Stimulated activated CD4-positive, alpha-beta T cell treated with anti-CD3 and anti-CD28 coated beads, Interleukin-4, amount 100 ng/mL, for 48 hours (primary cell): ENCODE data around the gene AMER2.
"Not testable (repeated sequence)": the region's sequence is repeated elsewhere in the genome, so short reads cannot be mapped to it uniquely, and the experiment has no call there.

Experiments used
- DNase-seq, 2 donors: peaks; one replicate each; pipeline ENCODE4 v3.0.0-alpha.2; 2020; ENCODE audit warnings: low read depth in 2 of 2

AMER2 gene

GRCh38 chr13:25181597-25181996 is 9.5 kb upstream of the AMER2 start:
- no peak for DNase-seq

GRCh38 chr13:25180775-25181537 is 8.9 kb upstream of the AMER2 start:
- DNase-seq, result no peak

DNA sequence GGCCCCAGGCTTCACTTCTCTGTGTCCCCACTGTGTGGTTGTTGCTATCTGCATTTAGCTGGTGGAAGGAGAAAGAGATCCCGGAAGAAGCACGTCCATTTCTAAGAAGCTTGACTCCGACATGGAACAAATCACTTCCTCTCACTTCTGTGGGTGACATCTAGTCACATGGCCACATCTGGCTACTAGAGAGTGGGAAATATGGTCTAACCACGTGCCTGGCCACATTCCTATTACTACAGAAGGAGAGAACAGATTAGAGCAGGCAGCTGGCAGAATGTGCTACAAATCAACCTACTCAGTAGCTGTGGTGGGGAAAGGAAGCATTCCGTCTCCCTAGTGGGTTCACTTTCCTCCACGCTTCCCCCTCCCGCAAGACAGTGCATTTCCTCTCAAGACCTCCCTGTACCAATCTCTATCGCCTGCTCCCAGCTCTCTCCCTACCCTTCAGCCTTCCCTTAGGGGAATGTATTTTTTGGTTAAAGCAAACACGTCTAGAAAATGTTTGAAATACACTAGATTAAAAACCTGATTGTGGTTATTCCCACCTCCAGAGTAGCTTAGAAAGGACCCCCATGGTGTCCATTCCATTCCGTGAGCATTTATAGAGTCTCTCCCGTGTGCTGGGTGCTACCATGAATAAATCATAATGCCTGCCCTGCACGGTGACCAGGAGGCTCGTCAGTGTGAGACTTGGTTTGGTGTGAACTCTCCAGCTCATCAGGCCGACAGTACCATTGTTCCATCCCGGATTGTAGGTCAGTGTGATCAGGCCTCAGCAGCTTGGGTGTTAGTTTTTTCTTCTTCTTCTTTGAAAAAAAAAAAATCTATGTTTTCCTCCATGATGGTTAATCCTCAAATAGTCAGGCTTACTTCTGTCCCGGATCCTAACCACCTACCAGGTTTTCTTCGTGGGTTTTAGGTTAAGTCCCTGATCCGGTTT is 8.0 kb upstream of the AMER2 start:
- no peak for DNase-seq

- DNase-seq, result no peak
These were observed 6.9 kb upstream of the AMER2 start for GRCh38 chr13:25179011-25179410.

DNA sequence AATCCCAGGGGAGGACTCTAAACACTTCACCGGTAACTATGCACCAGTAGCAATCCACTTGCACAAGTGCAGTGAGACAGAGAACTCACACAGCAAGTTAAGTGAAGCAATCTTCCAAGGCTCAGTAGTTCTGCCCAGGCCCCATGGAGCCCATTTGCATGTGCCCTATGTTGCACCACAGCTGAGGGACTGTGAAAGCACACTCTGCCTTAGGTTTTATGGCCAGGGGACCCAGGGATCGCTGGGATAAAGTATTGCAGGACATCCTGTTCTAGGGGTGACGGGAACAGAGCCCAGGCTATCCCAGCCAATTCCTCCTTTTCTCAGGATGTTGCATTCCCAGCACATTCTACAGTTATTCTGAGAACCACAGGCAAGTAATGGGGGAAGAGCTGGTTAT is 6.0 kb upstream of the AMER2 start:
- no peak for DNase-seq

- DNase-seq, result no peak
These were observed 5.5 kb upstream of the AMER2 start for GRCh38 chr13:25177636-25178035.

DNA sequence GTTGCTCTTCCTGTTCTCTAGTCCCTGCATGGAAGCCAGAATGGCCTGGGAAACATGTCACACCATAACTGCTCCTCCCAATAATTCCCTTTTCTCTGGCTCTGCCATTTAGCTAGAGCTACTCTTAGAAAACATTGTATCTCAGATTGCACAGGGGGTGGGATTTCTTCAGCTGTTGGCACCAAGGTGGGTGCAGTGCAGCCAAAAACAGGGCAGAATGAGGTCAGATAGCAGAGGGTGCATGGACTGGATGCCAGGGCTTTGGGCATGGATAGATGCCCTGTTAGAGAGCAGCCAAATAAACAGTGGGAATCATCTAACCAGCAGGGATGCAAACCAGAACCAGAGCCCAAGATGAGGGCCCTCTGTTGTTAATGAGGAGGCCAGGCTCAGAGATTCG is 4.9 kb upstream of the AMER2 start:
- no peak for DNase-seq

DNA sequence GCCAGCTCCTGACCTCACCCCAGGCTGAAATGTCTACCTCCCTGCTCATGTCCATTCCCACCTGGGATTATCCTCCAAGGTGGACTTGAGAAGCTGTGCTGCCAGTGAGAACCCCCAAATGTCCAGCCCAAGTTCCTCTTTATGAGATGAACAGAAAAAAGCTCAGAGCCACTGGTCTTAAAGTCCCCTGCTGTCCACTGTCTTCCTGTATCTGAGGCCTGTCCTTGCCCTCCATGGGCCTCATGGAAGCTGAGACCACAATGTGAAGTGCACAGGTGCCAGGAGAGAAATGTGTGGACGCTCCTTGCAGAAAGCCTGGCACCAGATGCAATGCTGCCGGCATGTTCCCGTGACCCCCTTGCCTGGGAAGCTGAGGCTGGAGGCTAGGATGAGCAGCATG is 3.3 kb upstream of the AMER2 start:
- no peak for DNase-seq

DNA sequence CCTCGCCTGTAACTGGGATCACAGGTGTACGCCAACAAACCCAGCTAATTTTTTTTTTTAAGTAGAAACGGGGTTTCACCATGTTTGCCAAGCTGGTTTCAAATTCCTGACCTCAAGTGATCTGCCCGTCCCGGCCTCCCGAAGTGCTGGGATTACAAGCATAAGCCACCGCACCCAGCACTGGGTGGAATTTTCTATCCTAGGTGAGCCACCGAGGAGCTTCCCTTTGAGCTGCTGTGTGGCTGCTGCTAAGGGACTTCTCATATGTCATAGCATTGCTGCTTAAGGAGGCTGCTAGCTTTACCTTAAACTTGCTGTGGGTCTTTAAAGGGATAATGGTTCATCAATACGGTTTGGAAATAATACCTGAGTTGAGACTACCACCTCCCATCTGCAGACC is 2.9 kb upstream of the AMER2 start:
- no peak for DNase-seq

DNA sequence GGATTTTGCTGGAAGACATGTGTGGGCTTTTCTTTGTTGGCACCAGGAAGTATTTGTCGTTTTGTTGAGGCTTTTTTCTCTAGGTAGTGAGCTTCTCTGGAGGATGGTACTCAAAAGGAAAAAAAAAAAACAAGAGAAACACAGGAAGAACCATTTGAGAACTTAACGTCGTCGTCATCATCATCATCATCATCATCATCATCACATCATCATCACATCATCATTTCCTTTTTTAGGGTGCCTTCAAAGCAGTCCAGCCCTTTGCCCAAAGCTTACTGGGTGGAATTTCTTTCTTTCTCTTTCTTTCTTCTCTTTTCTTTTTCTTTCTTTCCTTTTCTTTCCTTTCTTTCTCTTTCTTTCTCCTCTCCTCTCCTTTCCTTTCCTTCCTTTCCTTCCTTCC is 2.2 kb upstream of the AMER2 start:
- no peak for DNase-seq

GRCh38 chr13:25172303-25172630 is 179 bp upstream of the AMER2 start:
- no peak for DNase-seq

- DNase-seq, result no peak
These were observed 945 bp downstream of the AMER2 start for GRCh38 chr13:25171170-25171516.

DNA sequence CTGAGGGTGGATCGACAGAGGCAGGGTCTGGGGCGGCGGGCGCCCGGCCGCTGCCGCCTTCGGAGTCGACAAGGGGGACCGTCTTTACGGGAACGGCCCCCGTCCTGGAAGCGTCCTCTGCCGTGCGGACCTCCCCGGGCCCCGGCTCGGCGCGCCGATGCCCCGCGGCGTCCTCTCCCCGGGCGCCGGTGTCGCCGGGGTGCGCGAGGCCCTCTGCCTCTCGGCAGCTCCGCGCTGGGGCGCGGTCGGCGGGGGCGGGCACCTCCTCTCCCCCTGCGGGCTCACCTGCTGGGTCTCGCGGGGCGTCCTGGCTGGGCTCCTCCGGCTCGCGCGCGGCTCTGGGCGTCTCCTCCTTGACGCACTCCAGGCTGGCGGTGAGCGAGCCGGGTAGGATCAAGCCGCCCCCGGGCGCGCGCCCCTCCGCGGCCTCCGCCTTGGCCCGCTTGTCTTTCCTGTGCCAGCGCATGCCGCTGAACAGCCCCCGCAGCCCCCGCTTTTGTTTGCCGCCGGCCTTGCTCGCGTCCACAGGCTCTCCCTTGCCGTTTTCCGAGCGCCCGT is 1.5 kb downstream of the AMER2 start:
- DNase-seq, result peak in 1 of 2 donors; percentile 3

GRCh38 chr13:25169951-25170553 is 2.0 kb downstream of the AMER2 start:
- DNase-seq, result no peak

DNA sequence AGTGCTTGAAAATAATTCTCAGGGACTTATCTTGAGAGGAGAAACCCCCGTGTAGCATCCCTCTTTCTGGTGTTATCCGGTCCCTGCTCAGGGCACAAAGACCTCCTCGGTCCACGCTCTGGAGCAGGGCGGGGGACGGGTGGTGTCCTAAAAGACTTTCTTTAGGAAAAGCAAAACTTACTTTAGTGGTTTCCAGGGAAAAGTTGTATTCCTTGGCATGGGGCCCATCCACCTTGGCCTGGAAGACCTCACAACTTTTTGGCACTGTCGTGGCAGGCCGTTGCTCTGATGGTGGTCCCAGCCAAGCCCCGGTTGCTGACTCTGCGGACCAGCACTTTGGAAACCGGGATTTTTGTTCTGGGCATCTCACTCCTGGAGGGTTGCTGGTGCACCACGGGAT is 2.7 kb downstream of the AMER2 start:
- DNase-seq, result no peak

- DNase-seq, result no peak
These were observed 3.3 kb downstream of the AMER2 start for GRCh38 chr13:25168790-25169189.

DNA sequence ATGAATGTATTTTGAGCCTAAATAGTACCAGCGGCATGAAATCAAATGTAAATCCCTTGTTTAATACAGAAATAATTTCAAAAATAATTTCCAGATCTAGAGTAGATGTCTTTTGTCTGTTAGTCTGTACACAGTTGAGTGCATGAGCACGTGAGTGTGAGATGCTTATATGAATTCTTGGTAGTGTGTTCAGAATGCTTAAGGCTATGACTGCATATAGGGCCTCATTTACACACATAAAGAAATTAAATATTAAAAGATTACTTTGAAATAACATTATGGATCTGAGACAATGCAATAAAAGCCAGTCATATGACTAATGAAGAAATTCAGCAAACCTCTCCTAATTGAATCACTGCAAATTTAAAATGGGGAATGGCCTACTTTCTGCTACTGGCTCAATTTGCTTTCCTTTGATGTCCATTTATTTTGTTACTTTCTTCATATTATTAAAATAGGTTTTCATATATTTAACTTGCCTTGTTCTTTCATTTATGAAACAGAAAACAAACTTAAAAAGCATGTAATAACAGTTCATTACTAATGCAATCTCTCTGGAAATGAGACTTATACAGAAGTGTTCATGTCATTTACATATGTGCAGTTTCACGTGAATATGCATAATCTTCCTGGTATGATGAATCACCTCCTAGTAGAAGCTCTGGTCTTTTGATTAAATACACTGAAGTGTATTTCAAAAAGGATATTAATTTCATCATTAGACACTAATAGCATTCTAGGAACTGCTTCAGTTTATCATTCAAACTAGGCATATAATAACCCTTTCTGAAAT is 4.5 kb downstream of the AMER2 start:
- no peak for DNase-seq

DNA sequence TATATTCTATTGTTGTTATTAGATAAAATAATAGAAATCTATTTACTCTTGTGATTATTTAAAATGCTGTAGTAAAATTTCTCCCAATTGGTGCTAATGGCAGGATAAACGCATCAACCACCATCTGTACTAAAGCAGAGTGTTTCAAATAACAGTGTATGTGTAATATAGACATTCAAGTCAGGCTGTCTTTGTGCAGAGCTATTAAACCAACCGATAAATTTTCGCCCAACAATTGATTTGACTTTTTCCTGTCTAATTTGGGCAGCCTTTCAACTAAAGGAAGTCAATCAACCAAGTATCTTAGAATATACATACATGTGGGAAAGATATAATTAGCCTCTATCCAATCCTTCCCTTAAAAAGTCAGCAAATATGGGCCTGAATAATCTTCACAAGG is 5.8 kb downstream of the AMER2 start:
- DNase-seq, result no peak

DNA sequence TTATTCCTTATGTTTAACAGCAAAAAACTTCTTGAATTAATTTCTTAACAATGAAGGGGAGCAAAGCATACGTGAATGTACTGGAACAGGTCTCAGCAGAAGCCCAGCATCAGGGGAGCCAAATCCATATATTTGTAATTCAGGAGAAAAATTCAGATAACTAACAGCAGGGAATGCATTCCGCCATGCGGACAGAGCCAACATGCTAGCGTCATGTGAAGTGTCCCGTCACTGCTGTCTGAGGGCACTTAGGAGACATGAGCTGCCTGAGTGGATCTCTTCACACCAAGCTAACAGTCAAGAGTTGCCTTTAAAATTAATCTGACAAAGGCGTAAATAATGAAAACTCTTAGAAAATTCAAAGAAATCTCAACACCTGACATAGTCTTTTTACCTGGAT is 6.4 kb downstream of the AMER2 start:
- no peak for DNase-seq

GRCh38 chr13:25165163-25165562 is 6.9 kb downstream of the AMER2 start:
- DNase-seq, result not testable (repeated sequence)

- DNase-seq, result no peak
These were observed 14.4 kb downstream of the AMER2 start for GRCh38 chr13:25157681-25158080.

- no peak for DNase-seq
These were observed 18.4 kb downstream of the AMER2 start for GRCh38 chr13:25153736-25154135.
